D341Med (cell line): ENCODE results near the gene SPON1.

ENCODE experiments used
- DNase-seq: peaks from one replicate; pipeline ENCODE4 v3.0.0; 2012; ENCODE audit warnings: low spot score

Gene SPON1

GRCh38 chr11:14036469-14036868 lies 73.9 kb downstream of the SPON1 start:
- DNase-seq = no peak

DNA sequence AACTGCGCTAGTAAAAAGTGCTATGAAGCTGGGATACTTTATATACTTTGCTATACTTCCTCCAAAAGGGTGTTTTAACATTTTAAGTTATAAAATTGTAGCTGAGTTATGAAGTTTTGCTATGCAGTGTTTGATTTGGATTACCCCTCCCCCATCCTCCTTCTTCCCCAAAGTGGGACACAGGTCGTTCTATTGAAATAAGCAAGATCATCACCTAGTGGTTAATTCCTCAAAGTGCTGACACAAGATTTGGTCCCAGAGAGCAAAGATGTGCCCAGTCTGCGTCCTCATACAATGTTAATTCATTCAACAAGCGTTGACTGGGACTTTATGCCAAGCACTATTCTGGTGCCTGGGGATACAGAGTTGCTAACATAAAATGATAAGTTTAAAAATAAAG lies 78.5 kb downstream of the SPON1 start:
- DNase-seq = no peak

DNA sequence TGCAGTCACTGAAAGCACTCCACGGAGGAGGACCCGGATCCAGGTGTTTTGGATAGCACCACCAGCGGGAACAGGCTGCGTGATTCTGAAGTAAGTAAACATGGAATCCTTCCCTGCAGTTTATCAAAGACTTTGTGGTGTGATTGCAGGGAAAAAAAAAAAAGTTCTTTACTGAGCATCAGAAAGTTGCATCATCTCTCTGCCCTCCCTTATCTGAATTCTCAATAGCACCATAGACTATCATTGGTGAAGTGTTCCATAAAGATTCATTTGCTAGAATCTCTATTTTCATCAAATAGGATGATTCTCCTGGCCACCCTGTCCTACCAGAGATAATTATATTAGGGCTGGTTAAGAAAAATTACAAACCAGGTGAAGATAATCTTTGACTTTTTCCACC lies 79.0 kb downstream of the SPON1 start:
- DNase-seq = no peak

DNA sequence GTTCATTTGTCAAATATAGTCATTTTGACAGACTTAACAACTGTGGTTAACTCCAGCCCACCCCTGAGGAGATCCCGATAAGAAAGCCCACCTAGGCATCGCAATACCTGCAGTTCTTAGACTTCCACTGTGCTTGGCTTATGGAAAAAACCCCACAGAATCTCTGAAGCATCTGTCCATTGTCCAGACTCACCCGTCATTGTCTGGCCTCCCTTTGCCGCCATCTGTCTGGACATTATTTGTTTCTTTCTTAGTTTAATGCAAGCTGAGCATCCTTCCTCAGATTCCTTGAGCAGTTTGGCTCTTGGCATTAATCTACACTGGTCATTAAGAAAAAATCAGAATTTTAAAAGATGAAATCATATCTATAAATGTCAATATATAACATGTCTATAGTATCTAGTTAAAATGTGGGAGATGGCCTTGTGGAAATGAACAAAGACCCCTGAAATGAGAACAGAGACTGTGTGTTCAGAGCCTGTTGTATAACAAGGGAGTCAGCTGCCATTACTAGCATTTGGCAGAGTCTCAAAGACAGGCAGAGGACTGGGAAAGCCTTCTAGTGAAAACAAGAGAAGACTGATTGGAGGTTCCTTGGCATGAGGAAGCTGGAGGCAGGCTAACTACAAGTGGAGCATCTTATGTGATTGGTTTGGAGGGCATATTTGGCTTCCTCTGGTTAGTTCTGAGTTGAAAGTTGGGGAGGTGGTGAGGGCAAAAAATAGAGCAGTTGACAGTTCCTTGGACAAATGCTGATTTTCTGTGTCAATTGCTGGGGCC lies 80.4 kb downstream of the SPON1 start:
- no peak for DNase-seq

DNA sequence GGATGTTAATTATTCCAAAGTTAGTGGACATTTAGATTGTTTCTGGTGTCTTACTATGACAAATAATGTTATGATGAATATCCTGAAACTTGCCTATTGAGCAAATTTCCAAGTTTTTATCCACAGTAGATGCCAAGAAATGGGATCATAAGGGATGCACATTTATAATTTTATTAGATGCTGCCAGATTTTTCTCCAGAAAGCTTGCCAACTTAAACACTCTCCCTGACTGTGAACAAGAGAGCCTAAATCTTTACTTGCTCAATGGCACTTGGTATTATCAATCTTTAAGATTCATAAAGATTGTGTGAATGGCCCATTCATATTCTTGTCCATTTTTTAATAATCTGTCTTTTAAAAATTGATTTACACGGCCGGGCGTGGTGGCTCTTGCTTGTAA lies 82.4 kb downstream of the SPON1 start:
- no peak for DNase-seq

GRCh38 chr11:14045417-14045816 lies 82.9 kb downstream of the SPON1 start:
- DNase-seq = no peak

DNA sequence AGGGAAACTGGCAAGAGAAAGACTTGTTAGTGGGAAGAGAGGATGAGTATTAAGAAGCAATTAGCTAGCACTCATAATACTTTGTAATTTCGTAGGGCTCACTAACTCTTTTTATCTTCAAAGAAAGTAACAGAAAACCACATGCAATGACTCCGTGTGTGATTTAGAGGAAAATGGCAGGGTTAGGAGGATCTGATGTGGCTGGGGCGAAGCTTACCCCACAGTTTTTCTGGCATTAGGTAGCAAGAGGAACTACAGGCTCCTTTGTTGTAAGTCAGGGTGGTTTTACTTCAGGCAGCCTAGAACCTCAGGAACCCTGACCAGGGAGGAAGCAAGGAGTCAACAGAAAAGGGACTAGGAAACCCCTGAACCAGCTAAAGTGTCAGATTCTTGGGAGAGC lies 89.7 kb downstream of the SPON1 start:
- DNase-seq = no peak

DNA sequence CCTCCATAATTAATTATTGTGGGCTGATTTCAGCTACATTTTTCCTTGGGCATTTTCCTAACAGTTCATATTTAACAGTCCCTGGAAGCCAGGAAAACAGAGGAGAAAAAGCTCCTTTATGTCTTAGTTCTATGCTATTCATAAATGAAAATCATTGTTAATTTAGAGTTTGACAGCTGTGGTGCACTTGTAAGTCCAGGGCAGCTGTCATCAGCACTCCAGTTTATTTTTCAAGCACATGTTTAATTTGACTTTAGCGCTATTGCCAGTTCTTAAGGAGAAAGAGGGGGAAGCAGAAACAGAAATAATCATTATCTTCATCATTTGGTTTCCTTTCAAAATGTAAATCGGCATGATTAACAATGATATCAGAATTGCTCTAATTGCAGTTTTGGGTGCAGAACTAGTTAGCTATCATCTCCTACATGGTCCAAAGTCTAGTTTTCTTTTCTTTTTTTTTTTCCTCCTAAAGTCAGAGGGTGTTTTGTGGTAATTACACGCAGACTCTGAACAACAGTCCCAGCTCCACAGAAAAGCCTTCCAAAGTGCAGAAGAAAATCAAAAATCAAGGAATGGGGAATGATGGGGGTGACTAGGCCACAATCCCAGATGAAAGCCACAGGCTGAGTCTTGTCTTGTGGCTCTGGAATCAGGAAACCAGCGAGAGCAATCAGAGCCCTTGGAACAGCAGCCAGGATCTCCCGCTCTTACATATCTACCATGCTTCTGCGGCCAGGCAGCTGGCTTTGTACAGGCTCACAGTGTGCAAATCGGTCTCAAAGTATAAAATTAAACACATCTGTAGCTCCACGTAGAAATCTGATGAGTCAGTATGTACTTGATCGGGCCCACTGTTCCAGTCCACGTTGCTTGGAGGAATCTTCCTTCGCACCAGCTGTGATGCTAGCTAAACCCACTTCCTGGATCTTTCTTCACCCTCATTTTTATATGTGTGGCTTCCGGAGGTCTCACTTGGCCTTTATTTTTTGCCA lies 91.9 kb downstream of the SPON1 start:
- no peak for DNase-seq

- DNase-seq = no peak
These were observed 93.4 kb downstream of the SPON1 start for GRCh38 chr11:14055936-14056335.

DNA sequence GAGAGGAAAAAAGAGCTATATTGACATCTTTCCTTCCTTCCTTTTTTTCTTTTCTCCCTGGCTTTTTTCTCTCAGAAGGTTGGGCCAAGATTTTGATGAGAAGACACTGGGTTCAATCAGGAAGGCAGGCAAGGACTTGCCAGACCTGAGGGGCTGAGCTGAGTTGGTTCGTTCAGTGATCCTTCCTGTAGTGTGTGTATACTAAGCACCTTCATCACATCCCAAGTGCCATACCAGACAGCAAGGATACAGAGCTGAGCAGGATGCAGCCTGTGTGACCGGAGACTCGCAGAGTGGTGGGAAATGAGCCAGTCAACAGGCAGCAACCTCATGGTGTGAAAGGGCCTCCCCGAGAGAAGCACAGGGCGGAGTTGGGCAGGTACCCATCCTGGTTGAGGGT lies 95.5 kb downstream of the SPON1 start:
- DNase-seq = no peak

DNA sequence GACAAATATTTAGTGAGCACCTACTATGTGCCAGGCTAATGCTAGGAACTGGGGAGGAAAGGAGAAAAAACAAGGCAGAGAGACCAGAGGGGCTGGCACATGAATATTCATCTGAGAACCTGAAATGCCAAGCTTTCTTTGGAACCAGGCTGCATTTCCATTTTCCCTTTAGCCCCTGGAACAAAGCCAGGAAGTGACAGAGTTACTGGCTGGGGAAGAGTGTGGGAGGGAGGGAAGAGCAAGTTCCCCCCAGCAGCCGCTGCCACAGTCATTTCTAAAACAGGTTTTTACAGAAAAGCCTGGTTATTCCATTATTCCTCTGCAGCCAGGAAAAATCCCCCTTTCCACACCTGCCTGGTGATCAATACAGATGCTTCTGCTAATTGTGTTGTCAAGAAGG lies 97.0 kb downstream of the SPON1 start:
- no peak for DNase-seq

DNA sequence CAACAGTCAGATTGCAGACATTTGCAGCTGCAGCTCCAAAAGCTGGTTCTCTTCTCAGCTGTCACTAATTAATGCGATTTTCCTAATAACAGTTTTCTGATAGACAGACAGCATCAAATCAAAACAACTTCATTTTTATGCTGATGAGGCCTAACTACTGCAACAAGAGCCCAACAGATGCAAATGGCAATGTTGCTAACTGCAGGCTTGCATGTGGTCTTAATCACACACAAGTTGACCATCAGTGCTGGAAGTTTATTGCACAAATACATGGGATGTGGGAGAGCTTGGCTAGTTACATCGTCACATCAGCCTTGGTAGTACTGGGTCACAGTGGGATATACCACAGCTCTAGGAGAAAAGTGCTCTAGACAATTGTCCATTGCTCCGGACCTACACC lies 99.2 kb downstream of the SPON1 start:
- DNase-seq = no peak

GRCh38 chr11:14065141-14065540 lies 102.6 kb downstream of the SPON1 start:
- no peak for DNase-seq

- DNase-seq = no peak
These were observed 103.2 kb downstream of the SPON1 start for GRCh38 chr11:14065681-14066080.

DNA sequence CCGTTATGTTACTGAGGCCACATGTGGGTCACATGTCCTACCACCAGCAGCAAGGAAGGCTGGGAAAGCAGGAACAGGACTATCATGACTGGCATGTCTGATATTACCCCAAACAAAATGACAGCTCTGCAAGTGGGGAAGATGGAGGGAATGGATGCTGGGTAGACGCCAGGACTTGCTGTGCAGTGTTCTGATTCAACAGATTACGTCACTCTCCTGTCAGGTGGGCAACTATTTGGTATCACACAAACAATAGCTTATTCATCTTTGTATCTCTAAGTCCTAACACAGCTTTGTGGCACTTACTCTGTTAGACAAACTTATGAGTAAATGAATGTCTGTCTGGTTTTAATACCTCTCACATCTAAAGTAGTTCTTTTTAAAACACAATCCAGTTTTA lies 105.2 kb downstream of the SPON1 start:
- no peak for DNase-seq

DNA sequence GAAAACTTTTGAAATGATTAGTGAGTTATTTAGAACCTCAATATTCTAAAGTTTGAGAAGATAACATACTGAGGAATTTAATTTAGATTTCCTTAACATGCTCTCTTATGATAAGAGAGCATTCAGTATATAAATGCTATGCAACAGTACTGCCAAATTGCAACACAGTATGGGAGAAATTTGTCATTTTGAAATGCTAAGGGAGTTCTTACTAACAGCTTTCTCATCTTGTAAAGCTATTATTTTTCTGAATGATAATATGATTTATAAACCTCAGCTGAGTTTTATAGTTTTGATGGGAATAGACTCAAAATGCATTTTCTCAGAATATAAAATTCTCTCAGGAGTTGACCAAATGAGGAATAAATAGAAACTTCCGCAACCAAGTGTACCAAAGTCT lies 108.4 kb downstream of the SPON1 start:
- DNase-seq = no peak

DNA sequence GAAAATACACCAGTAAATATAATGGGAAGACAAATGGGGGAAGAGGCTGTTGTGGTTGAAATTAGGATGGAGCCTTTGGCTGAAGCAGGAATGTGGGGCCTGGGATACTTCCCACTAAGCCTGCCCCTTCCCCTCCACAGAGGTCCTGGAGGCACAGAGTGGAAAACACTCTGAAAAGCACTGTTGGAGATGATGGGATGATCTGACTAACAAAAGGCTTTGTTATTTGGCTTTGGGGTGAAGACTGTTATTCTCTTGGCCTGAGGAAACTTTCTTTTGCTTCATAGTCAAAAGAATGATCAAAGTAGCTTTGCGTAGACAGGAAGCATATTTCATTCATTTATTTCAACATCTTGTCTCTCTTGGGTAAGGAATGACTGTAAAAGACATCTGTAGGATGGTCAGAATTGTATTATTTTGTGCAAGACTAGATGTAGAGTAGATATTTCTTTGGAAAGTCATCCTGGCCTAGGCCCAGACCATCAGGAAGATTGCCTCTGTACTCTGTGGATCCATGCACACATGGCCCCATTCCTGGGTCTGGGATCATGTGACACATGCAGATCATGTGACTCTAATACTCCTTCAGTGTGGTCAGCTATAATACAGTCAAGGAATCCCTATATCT lies 111.4 kb downstream of the SPON1 start:
- DNase-seq = no peak

- peak; percentile 48 for DNase-seq
These were observed 112.9 kb downstream of the SPON1 start for GRCh38 chr11:14075118-14076078.

- no peak for DNase-seq
These were observed 116.5 kb downstream of the SPON1 start for GRCh38 chr11:14079011-14079410.

- DNase-seq = no peak
These were observed 117.3 kb downstream of the SPON1 start for GRCh38 chr11:14079797-14080196.

GRCh38 chr11:14081581-14082231 lies 119.2 kb downstream of the SPON1 start:
- DNase-seq = no peak
